GM10248 (cell line): ENCODE results near the gene ZNF677.
"Not testable (repeated sequence)": the region's sequence is repeated elsewhere in the genome, so short reads cannot be mapped to it uniquely, and the experiment has no call there.

Experiments used
- CTCF ChIA-PET: fragments of 300-600 bp; sonication (Branson Sonifier 250); formaldehyde crosslinking; extraction: SDS; loops from one replicate; lab custom pipeline; 2021; ENCODE audit warnings: antibody characterized with exemption; lab: Yijun Ruan, JAX
- POLR2A ChIA-PET: fragments of 350-650 bp; sonication (Branson Sonifier 250); formaldehyde crosslinking; extraction: SDS; loops from one replicate; lab custom pipeline; 2020; ENCODE audit warnings: antibody characterized with exemption; lab: Yijun Ruan, JAX
- DNase-seq: peaks from one replicate; pipeline ENCODE4 v3.0.0; 2012; ENCODE audit errors: extremely low spot score
- TF ChIP-seq, protein P1 (sequence below): IDR thresholded peaks from 2 replicates; pipeline ENCODE4 v1.5.1; 2012; ENCODE audit warnings: mild to moderate bottlenecking, low read depth; ENCODE audit errors: extremely low read depth, missing control alignments, control extremely low read depth

ZNF677 gene

DNA sequence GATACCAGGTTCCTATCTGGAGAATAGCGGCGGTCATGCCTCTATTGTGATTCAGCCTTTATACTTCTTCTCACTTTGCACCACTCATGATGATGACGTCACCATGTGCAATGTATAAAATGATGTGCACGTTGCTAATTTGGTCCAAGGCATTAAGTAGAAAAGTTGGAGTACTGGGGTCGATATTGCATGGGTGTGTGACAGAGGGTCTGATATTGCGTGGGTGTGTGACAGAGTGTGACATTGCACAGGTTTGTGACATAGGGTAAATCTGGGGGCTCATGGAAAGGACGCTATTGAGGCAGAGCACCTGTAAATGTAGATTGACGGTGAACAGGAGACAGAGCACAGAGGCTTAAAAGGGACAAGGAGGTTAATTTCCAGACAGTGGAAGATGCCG lies 17.4 kb upstream of the ZNF677 start:
- CTCF ChIA-PET: no interaction called here
- DNase-seq: no peak
- POLR2A ChIA-PET: no interaction called here
- TF ChIP-seq, protein P1, sequence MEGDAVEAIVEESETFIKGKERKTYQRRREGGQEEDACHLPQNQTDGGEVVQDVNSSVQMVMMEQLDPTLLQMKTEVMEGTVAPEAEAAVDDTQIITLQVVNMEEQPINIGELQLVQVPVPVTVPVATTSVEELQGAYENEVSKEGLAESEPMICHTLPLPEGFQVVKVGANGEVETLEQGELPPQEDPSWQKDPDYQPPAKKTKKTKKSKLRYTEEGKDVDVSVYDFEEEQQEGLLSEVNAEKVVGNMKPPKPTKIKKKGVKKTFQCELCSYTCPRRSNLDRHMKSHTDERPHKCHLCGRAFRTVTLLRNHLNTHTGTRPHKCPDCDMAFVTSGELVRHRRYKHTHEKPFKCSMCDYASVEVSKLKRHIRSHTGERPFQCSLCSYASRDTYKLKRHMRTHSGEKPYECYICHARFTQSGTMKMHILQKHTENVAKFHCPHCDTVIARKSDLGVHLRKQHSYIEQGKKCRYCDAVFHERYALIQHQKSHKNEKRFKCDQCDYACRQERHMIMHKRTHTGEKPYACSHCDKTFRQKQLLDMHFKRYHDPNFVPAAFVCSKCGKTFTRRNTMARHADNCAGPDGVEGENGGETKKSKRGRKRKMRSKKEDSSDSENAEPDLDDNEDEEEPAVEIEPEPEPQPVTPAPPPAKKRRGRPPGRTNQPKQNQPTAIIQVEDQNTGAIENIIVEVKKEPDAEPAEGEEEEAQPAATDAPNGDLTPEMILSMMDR: no peak

DNA sequence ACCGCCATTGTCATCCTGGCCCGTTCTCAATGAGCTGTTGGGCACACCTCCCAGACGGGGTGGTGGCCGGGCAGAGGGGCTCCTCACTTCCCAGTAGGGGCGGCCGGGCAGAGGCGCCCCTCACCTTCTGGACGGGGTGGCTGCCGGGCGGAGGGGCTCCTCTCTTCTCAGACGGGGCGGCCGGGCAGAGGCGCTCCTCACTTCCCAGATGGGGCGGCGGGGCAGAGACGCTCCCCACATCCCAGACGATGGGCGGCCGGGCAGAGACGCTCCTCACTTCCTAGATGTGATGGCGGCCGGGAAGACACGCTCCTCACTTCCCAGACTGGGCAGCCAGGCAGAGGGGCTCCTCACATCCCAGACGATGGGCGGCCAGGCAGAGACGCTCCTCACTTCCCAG lies 15.2 kb upstream of the ZNF677 start:
- POLR2A ChIA-PET, DNase-seq, CTCF ChIA-PET: not testable (repeated sequence)

DNA sequence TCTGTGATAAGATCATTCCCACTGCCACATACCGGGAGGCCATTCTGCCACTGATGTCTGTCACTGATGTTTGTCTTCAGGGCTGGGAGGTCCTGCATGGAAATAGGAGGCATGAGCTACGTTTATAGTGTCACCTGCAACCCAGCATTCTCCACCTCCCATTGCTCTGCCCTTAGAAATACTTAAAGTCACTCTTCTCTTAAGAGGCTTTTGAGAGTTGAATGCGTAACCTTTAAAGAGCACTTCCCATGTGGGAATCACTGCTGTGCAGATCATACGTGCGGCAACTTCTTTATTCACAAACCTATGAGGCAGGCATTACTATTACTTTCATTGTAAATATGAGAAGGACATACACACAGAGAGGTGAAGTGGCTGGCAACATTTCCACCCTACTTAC lies 12.9 kb upstream of the ZNF677 start, which contains the start of gene VN1R4:
VN1R4 (minus strand) TSS at position 101 of the 400 bp plus-strand sequence; CDS start at position 43, 58 bp downstream.
- POLR2A ChIA-PET, CTCF ChIA-PET, DNase-seq: not testable (repeated sequence)

DNA sequence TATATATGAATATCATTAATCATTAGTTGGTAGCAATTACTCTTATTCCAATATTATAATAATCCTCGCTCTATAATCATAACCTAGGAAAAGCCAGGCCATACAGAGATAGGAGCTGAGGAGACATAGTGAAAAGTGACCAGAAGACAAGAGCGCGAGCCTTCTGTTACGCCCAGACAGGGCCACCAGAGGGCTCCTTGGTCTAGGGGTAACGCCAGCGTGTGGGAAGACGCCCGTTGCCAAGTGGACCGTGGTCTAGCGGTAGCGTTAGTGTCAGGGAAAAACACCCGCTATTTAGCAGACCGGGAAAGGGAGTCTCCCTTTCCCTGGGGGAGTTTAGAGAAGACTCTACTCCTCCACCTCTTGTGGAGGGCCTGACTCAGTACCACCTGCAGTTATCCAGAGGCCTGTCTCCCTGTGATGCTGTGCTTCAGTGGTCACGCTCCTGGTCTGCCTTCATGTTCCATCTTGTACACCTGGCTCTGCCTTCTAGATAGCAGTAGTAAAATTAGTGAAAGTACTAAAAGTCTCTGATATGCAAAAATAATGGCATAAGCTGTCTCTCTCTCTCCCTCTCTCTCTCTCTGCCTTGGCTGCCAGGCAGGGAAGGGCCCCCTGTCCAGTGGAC lies 3.2 kb upstream of the ZNF677 start, which contains the start of gene VN1R2:
VN1R2 (plus strand) TSS at position 578 of the 628 bp plus-strand sequence. CDS start 84 bp downstream, outside the sequence.
- DNase-seq, CTCF ChIA-PET, POLR2A ChIA-PET: not testable (repeated sequence)

DNA sequence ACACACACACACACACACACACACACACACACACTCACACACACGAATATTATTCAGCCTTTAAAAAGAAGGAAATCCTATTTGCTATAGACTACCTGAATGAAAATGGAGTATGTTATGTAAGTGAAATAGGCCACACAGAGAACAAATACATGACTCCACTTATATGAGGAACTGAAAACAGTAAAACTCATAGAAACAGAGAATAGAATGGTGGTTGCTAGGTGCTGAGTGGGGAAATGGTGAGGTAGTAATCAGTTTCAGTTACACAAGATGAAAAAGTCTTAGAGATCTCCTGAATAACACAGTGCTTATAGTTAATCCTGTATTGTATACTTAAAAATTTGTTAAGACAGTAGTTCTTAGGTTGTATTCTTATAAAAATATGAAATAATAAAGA lies 8.2 kb downstream of the ZNF677 start:
- DNase-seq: peak; percentile 20
- ChIA-PET POLR2A (no interaction called here), CTCF (no interaction called here)
- TF ChIP-seq, protein P1: no peak

DNA sequence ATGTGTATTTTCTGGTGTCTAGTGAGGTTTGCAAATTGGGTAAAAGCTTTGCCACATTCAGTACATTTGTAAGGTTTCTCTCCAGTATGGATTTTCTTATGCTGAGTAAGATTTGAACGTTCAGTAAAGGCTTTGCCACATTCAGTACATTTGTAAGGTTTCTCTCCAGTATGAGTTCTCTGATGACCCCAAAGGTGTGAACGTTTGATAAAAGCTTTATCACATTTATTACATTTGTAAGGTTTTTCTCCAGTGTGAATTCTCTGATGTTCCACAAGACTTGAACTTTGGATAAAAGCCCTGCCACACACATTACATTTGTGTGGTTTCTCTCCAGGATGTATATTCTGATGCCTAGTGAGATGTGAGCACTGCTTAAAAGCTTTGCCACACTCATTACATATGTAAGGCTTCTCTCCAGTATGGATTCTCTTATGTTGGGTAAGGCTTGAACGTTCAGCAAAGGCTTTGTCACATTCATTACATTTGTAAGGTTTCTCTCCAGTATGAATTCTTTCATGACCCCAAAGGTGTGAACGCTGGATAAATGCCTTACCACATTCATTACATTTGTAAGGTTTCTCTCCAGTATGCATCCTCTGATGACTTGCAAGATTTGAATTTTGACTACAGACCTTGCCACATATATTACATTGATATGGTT lies 17.4 kb downstream of the ZNF677 start:
- DNase-seq: no peak
- TF ChIP-seq, protein P1: no peak
- CTCF ChIA-PET: no interaction called here
- POLR2A ChIA-PET: no interaction called here

DNA sequence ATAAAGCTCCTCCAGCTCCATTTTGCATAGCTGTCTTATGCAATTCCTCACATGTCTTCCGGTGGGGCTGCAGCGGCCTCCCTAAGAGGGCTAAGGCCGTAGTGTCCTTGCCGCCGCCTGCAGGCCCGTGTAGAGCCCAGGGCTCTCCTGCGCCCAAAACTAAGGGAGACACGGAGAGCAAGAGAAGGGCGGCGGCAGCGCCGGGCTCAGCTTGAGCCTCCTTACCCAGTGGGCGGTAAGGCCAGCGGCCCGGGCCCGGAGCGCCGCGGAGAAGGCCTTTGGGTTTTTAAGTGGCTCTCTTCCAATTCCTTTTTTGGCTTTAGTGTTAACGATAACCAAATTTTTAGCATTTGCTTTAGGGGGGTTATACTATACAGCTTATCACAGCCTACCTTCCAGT lies 30.1 kb downstream of the ZNF677 start:
- CTCF ChIA-PET: no interaction called here
- TF ChIP-seq, protein P1: no peak
- no peak for DNase-seq
- POLR2A ChIA-PET: no interaction called here

DNA sequence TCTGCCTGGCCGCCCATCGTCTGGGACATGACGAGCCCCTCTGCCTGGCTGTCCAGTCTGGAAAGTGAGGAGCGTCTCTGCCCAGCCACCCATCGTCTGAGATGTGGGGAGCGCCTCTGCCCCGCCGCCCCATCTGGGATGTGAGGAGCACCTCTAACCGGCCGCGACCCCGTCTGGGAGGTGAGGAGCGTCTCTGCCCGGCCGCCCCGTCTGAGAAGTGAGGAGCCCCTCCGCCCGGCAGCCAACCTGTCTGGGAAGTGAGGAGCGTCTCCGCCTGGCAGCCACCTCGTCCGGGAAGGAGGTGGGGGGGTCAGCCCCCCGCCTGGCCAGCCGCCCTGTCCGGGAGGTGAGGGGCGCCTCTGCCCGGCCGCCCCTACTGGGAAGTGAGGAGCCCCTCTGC lies 32.0 kb downstream of the ZNF677 start:
- DNase-seq, CTCF ChIA-PET, POLR2A ChIA-PET: not testable (repeated sequence)
